GM18858 (cell line): Measurements from ENCODE around the gene COQ8B.

Experiments used
- ATAC-seq: cut with Tn5 transposase; IDR thresholded peaks from one replicate; pipeline ENCODE4 v1.9.1; 2021; ENCODE audit not compliant: unreplicated experiment

COQ8B gene

DNA sequence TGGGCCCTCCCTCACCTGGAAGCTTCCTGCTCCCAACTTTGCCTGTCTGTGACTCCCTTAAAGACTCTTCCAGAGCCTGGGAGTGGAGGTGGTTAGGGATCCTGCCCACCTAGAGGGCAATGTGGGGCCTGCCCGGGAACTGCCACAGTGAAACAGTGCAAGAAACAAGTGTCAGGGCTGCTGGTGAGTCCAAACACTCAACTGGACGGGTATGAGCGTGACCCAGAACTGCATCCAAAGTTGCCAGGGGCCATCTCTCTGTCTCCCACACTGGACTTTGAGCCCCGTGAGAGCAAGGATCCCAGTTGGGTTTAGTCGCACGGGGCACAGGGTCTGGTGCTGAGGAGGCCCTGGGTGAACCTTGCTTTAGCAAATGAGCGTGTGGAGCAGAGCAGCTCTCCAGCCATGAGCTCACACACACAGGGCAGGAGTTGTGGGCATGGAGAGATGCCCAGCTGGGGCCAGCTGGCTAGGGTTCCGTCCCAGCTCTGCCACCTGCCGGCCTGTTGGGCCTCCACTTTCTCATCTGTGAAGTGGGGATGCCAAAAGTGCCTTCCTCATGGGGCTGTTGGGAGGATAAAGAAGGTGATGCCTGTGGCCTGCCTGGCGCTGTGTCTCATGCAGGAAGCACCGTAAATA is 23.4 kb downstream of the COQ8B start:
- ATAC-seq = no peak

DNA sequence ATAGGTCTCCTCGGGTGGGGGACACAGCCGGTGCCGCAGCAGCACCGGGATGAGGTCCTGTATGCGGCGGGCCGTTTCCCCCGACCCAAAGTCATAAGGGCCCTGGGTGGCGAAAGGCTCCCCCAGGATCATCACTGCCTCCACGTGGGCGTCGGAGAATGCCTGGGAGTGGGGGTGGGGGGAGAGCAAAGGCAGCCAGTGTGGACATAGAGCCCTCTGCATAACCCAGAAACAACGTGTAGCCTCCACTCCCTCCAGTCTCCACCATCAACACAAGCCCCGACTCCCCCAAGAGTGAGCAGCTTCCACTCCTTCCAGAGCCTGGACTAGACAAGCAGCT is 24.5 kb downstream of the COQ8B start:
- no peak for ATAC-seq

DNA sequence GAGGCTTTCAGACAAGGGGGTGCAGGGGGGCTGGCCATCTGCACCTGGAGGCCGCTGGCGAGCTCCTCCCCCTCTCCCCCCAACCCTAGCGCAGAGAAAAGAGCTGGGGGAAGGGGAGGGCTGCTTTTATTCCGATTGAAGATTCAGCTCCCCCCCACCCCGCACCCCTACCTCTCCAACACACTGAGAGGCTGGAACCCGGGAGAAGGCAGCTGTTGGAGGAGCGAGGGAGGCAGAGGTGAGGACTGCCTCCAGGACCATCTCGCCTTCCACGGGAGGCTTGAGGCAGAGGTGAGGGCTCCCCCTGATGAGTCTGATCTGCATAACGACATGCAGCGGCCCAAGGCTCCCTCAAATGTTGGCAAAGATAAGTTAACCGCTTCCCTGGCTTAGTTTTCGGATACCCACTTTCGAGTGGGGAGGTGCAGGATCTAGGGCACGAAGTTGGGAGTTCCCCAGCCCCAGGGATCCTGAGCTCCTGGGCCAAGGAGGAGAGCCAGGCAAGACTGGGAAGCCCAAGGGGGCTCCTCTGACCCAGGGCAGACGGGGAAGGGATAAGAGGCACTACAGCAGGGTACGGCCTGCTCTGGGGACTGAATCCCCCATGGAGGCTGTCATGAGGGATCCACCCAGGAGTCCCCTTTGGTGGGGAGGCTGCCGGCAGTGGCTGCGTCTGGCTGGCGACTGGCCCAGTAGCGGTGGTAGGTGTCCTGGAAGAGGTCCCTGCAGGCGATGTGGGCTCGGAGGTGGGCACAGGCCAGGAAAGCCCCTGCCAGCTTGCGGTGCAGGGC is 25.1 kb downstream of the COQ8B start:
- no peak for ATAC-seq

DNA sequence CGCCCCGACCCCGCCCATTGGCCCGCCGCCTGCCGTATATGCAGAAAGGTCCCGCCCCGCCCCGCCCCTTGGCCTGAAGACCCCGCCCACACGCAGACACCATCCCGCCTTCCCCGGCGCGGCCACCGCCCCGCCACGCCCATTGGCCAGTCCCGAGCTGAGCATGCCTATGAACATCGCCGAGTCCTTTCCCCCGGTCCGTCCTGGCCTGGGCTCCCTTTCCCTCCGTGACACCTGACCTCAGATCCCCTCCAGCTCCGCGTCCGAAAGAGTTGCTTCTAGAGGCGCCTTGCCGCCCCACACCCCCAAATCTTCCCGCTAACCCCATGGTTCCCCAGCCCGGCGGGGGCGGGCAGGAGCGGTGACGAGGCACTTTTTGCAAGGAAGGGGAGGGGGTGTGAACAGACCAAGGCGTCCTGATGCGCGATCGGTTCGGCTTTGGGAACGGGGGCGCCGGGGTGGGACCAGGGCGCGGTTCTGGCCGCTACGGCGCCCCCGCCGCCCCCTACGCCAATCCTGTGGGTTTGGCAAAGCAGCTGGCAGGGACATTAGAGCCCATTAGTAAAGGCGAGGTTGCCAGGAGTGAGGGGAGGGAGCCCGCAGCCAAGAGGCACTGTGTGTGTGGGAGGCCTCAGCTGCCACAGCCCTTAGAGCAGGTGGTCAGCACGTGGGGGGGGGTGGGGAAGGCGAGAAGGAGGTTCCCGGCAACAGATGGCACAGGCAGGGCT is 25.8 kb downstream of the COQ8B start:
- no peak for ATAC-seq

DNA sequence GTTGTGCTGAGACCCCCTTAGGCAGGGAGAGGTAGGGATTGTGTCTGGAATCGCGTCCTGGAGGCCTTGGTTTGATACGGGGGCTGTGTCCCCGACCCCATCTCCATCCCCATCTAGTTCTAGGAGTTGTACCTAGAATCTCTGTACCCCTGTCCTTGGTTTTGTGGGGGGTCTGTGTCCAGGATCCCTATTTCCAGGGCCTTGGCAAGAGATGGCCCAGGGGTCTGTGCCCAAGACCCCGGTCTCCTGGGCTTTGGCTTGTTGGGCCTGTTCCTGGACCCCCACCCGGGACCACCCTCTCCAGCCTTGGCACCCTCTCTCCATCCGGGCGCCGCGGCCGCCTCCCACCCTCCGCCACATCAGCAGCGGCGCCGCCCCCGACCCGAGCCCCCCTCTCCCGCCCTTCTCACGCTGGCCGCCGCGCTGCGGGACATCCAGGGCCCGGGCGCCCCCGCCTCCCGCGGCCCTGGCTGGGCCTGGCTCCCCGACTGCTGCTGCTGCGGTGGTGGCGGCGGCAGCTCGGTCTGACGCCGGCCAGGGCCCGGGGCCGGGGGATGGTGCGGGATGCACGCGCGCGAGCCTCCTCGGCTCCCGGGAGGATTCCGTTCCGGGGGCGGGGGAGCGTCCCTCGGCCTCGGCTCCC is 26.5 kb downstream of the COQ8B start, which contains the start of gene NUMBL:
TSS of gene NUMBL (minus strand) at position 602 of the 643 bp plus-strand sequence. CDS start at position 434, 168 bp downstream.
- no peak for ATAC-seq

DNA sequence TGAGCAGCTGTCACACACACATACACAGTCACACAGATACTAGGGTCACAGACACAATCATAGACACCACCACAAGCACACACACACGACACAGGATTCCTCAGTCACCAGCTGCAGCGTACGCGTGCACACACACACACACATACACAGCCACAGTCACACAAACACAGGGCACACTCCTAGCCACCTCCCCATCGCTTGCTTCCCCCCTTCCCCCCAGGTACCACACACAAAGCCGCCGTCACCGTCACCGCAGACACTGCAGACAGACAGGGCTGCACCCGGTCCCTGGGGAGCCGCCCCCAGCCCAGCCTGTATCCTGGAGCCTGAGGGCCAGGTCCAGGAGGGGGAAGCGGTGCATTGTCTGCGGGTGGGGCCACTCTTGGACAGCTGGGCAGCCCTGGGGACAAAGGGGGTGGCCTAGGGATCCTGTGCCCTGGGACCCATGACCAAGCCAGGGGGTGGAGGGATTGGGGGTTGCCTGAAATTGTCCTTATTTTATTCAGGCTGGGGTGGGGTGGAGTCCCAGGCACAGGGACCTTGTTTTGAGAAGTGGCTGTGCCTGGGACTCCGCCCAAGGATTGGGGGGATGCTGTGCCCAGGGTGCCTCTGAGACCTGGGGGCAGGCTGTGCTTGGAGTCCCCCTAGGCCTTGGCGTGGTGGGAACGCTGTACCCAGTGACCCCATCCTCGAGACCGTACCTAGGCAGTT is 27.2 kb downstream of the COQ8B start:
- ATAC-seq = no peak

DNA sequence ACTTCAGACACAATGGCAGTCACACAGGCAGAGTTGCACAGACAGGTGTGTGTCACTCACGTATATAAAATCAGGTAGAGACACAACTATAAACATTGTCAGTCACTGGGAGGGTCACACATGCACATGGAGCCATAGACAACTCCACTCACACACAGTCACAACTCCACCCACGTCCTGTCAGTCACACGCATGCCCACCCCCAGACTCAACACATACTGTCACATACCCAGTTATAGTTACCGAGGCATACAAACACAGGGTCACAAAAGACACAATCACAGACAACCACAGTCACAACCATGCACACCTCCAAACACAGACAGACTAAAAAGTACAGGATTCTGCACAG is 27.7 kb downstream of the COQ8B start:
- no peak for ATAC-seq

DNA sequence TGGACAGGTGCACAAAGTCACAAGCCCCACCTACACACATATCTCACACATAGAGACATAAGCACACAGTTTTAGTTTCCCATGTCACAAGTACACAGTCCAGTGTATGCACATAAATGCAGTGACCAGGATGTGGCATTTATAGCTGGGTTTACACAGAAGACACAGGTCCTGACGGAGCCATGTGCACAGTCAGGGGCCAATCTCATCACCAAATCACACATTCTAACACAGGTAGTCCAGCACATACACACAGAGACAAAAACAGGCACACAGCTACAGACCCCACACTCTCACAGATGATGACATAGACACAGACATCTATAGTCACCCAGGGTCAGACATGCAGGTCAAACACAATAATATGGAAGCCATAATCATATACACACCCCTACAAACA is 28.4 kb downstream of the COQ8B start:
- ATAC-seq = no peak

DNA sequence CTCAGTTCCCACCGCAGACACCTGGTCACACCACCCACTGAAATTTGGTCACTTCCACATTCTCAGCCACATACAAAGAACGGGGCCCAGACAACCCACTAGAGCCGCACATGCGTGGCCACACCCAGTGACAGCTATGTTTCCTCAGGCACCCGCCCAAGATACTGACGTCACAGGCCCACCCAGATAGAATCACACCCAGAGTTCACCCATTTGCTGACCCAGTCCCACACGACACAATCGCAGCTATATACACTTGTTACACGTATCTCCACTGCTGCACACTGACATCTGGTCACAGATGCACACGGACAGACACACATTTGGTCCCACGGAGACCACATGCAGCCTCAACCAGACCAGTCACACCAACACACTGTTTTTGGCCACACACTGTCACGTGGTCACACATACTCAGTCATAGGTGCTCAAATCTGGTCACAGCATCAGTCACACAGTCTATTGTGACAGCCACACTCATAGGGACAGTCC is 29.1 kb downstream of the COQ8B start:
- no peak for ATAC-seq

DNA sequence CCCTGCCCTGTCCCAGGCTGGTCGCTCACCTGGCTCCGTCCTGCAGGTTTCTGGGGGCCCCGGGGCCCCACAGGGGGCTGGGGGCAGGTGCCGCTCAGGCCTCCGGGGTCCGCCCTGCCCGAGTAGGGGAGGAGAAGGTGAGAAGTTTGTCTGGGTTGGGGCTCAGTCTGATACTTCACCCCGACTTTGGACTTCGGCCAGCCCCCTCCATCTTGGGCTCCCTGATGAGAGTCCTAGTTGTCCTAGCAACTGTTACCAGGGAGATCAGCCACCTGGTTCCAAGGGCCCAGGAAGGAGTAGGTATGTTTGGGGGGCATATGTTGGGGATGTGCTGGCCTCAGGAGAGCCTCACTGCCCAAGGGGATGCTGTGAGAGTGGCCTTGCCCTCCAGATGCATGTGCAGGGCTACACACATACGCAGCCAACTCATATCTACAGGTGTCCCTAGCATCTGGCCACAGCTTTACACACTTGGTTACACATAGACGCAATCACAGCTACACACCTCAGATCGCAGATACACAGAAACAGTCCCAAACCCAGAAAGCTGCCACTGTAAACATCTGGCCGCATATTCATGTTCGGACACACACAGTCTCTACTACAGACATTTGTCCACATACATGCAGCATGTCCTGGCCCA is 29.7 kb downstream of the COQ8B start:
- no peak for ATAC-seq

DNA sequence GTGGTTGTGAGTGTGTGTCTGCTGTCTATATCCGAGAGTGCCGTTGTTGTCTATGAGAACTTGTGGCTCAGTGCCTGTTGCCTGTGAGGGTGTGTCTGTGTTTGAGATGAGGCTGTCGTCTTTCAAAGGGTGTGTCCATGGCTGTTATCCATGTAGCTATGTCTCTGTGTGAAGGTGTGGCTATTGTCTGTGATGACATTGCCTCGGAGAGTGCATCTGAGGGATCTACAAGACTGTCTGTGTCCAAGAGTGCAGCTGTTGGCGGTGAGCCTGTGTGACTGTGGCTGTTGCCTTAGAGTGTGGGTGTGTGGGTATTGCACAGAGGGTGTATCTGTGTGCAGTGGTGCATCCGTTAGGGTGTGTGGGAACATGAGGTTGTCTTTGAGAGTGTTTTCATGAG is 31.1 kb downstream of the COQ8B start:
- no peak for ATAC-seq

DNA sequence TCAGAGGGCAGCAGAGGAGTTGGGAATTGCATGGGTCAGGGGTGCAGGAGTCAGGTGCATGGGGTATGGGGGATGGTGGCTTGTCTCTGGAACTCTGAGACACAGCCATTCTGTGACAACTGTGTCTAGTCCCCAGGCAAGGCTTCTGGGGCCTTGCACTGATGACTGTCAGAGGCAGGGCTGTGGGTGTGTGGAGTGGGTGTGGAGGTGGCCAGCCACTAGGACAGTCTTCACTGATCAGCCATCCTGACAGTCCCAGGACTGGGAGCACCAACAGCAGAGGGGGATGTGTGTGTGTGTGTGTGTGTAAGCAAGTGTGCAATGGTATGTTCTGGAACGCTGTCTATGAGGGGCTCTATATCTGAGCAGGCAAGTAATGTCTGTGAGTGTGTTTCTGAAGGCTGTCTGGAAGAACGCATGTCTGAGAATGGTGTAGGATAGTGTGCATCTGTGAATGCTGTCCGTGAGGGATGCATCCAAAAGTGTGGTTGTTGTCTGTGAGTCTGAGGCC is 31.6 kb downstream of the COQ8B start:
- no peak for ATAC-seq

DNA sequence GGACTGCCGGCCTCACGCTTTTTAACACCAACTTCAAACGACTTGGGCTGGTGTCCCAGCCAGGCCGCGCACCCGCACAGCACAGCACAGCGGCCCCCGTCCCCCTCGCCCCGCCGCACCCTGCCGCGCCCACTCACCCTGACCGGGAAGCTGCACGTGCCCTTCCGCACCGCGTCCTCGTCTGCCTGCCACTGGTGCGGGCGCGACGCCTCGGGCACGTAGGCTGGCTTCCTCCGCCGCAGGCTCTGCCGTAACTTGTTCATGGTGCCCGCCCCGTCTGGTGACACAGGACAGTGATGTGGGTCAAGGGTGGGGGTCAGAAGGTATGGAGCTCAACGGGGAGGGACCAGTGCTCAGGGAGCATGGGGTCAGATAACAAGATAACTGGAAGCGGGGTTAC is 32.4 kb downstream of the COQ8B start:
- no peak for ATAC-seq

DNA sequence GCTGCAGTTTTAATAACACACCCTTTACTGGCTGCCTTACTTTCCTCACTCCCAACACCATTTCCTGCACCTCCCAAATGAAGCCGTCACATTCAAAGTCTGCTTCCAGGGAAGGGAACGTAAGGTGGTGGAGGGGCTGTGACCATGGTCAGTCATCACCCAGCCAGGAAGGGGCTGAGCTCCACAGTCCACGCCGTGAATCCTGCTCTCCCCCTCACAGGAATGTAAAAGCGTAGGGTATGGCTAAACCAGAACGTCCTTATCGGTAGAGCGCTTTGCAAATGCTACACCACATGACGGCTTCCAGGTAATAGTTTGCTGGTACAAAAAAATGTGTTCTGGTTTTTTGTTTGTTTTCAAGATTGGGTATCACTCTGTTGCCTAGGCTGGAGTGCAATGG is 33.2 kb downstream of the COQ8B start:
- no peak for ATAC-seq

DNA sequence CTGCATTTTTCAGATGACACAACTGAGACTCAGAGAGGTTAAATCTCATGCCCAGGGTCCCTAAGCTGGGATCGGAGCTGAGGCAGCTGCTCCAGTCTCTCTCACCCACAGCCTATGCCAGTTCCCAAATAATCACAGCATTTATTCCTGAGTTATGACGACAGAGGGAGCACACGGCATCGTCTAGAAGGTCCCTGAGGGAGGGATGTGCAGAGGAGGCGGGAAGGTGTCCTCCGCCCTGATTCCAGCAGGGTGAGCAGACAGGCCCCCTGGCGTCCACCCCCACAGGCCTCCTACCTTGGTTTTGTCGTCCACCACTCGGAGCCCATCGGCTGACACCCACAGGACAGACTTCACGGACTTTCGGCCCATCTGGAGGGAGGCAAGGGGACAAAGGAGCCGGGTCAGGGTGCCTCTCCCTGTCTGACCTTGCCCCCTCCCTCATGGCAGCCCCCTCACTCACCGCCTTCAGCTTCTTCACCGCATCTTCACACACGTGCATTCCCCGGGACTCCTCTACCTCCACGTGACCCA is 34.2 kb downstream of the COQ8B start:
- ATAC-seq = no peak

DNA sequence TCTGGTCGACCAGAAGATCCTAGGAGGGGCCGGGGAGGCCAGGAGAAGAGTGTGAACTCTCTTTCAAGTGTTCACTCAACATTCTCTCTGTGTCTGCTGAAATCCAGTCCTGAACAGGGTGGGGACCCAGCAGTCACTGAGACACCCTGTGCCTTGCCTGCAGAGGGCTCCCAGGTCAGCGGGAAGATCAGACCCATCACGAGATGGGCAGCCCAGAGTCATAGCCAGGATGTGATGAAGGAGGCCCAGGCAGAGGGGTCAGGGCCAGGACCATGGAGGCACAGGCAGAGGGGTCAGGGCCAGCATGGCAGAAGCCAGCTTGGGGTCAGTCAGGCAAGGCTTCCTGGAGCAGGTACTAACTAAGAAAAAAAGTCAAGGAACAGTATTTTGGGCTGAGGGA is 35.6 kb downstream of the COQ8B start:
- ATAC-seq = no peak

DNA sequence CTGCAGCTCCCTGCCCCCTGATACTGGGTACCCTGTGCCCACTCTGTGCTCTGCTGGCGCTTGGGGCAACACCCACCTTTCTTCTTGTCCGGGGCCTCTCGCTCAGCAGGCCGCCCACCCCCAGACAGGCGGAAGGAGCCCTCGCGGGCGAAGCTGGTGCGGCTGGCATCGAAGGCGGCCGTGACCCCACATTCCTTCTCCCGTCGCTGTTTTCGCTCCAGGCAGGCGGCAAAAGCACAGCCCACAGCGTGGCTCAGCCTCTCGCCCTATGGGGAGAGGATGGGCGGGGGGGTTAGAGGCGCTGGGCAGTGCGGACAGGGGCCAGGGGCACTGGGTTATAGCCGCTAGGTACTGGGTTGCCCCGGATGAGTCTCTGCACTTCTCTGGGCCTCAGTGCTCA is 39.5 kb downstream of the COQ8B start:
- no peak for ATAC-seq

DNA sequence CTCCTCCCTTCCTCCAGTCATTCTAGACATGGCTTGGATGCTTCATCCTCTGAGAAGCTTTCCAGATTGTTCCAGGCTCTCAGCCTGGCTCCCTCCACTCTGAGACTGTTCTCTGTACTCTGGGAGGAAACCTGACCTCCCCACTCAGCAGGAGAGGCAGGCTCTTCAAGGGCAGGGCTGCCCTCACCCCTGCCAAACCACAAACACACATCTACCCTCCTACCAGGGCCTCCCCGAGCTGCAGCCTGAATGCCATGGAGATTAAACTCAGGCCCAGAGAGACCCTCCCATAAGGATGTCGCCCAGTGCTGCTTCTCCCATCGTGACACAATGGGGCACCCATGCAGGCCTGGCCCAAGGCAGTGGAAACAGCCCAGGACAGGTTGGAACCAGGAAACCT is 42.4 kb downstream of the COQ8B start:
- ATAC-seq = no peak

DNA sequence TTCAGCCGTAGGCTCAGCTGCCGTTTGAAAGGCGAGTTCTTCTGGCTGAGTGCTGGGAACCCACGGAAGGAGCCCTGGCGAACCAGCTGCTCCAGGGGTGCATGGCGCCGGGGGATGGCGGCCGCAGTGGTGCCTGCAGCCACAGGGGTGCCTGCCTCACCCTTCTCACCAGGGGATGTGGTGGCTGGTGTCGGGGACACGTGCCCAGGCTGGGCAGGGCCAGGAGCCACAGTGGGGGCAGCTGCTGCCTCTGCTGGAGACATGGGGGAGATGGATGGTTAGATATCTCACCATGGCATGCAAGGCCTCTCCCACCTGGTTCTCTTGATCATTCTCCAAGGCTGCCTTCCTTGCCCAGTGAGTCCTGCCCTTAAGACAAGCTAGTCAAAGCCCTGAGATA is 43.3 kb downstream of the COQ8B start:
- ATAC-seq = no peak
